Measurements from ENCODE around the gene HGD. TPM values are rescaled to one million over a fixed set of nuclear protein-coding genes. Genes with fewer than 3 reads are reported as not detected.

The HGD gene
- total RNA-seq, 1 experiment from 2014 or later: 0.33 TPM

GRCh38 chr3:120623727-120624093 lies 58.3 kb downstream of the HGD start:
- peaks cover 10 to 18% (median 14%) of the 10 kb centered on the region in 3 experiments for H3K36me3 Mint-ChIP-seq (ENCODE audit: insufficient read depth in 1 of 3, low read depth in 3 of 3)
- Histone ChIP-seq H2AFZ (ENCODE audit: low read length) (no peak overlapping the region), H3K4me2 (ENCODE audit: insufficient read depth, insufficient read length, low read length) (no peak overlapping the region), H2BK5ac (ENCODE audit: insufficient read length, low read length) (no peak overlapping the region), H4K8ac (replicated peaks; ENCODE audit: insufficient read length, low read depth, low read length) (no peak overlapping the region), H3K23ac (ENCODE audit: insufficient read length, low read depth, low read length) (no peak overlapping the region), H3K79me1 (ENCODE audit: insufficient read depth, low read depth, low read length, poor library complexity, severe bottlenecking) (no peaks in the 10 kb centered on the region), H3K23me2 (ENCODE audit: insufficient read length, low read depth, low read length, poor library complexity, severe bottlenecking) (no peaks in the 10 kb centered on the region), H3K14ac (ENCODE audit: insufficient read depth, low read length) (no peak overlapping the region), H2BK15ac (ENCODE audit: low read depth, low read length) (no peak overlapping the region), H3T11ph (ENCODE audit: low read length) (no peak overlapping the region), H3K27ac (ENCODE audit: insufficient read length, low read depth, low read length) (no peak overlapping the region), H2BK120ac (ENCODE audit: low read depth, low read length, poor library complexity, severe bottlenecking) (no peak overlapping the region), H2BK20ac (ENCODE audit: low read depth, low read length, poor library complexity, severe bottlenecking) (no peak overlapping the region), H3K27me3 (ENCODE audit: insufficient read depth, low read length) (no peaks in the 10 kb centered on the region), H3K9ac (ENCODE audit: extremely low read depth, insufficient read length, low read length) (no peak overlapping the region), H3K79me2 (ENCODE audit: insufficient read depth, low read length) (no peaks in the 10 kb centered on the region), H4K5ac (ENCODE audit: insufficient read length, low read depth, low read length) (no peak overlapping the region), H3K9me3 (ENCODE audit: control insufficient read depth, low read depth, low read length) (peaks cover 13% of the 10 kb centered on the region), H4K91ac (ENCODE audit: insufficient read length, low read depth, low read length) (no peak overlapping the region), H3K56ac (ENCODE audit: insufficient read length, low read depth, low read length) (no peak overlapping the region), H3K18ac (ENCODE audit: insufficient read length, low read depth, low read length) (no peak overlapping the region), H2AK5ac (ENCODE audit: insufficient read length, low read length) (no peak overlapping the region), H3K4me1 (ENCODE audit: insufficient read depth, low read length) (no peaks in the 10 kb centered on the region), H2BK12ac (ENCODE audit: insufficient read length, low read depth, low read length) (no peak overlapping the region), H3K4ac (ENCODE audit: low read depth, low read length) (no peak overlapping the region), H4K20me1 (ENCODE audit: control insufficient read depth, insufficient read depth, insufficient read length) (no peaks in the 10 kb centered on the region)
- DNase-seq: no peak
- no peak overlapping the region for H3K27ac Mint-ChIP-seq
- H3K4me3 Mint-ChIP-seq: no peak overlapping the region
- TF ChIP-seq CTCF (conservative IDR thresholded peaks at IDR 0.05): no peak
- peaks cover 1 to 14% of the 10 kb centered on the region in 2 experiments for H3K4me1 Mint-ChIP-seq
- H3K27me3 Mint-ChIP-seq (ENCODE audit: low read depth): no peaks in the 10 kb centered on the region
- H3K9me3 Mint-ChIP-seq: peaks cover 23 to 26% of the 10 kb centered on the region in 2 experiments
